Gastroesophageal sphincter (tissue), 3 donors: ENCODE results near the gene ADPRH.

Source experiments
- POLR2A ChIP-seq, 2 donors: fragments of 450-650 bp; IDR thresholded peaks; one replicate each; pipeline ENCODE4 v1.6.1; 2017; ENCODE audit warnings: antibody characterized with exemption in 2 of 2, mild to moderate bottlenecking in 2 of 2, moderate library complexity in 1 of 2
- TF ChIP-seq, protein P1 (sequence below), 4 experiments: fragments of 200-600 bp in 2 of 4; fragments of 450-650 bp in 2 of 4; sonication (generic) in 1 of 4; IDR thresholded peaks; one replicate each; pipeline ENCODE4 v1.5.1; 2017 to 2019; ENCODE audit warnings: antibody characterized with exemption in 4 of 4, mild to moderate bottlenecking in 2 of 4, moderate library complexity in 2 of 4

DNA sequence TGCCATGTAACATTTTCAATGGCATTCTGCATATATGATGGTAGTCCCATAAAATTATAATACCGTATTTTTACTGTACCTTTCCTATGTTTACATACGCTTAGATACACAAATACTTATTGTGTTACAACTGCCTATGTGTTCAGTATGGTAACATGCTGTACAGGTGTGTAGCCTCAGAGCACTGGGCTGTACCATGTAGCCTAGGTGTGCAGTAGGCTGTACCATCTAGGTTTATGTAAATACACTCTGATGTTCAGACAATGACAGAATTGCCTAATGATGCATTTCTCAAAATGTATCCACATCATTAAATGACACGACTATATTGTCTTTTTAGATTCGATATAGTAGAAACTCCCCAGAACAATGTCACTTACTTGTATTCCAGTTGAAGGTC, 42.5 kb upstream of the ADPRH start:
- TF ChIP-seq, protein P1, sequence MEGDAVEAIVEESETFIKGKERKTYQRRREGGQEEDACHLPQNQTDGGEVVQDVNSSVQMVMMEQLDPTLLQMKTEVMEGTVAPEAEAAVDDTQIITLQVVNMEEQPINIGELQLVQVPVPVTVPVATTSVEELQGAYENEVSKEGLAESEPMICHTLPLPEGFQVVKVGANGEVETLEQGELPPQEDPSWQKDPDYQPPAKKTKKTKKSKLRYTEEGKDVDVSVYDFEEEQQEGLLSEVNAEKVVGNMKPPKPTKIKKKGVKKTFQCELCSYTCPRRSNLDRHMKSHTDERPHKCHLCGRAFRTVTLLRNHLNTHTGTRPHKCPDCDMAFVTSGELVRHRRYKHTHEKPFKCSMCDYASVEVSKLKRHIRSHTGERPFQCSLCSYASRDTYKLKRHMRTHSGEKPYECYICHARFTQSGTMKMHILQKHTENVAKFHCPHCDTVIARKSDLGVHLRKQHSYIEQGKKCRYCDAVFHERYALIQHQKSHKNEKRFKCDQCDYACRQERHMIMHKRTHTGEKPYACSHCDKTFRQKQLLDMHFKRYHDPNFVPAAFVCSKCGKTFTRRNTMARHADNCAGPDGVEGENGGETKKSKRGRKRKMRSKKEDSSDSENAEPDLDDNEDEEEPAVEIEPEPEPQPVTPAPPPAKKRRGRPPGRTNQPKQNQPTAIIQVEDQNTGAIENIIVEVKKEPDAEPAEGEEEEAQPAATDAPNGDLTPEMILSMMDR (IDR thresholded peaks at IDR 0.05): no peak
- no peak for TF ChIP-seq POLR2A (IDR thresholded peaks at IDR 0.05)
